Measurements from ENCODE around the gene NCR3LG1.

- no peak for TF ChIP-seq USF1 (IDR thresholded peaks at IDR 0.05; ENCODE audit: borderline replicate concordance, low read depth)
- TF ChIP-seq SIN3A (IDR thresholded peaks at IDR 0.05; ENCODE audit: borderline replicate concordance, low read depth, low read length), result no peak
- no peak for TF ChIP-seq MAX (IDR thresholded peaks at IDR 0.05; ENCODE audit: low read depth)
- no peak for TF ChIP-seq TAF1 (IDR thresholded peaks at IDR 0.05; ENCODE audit: borderline replicate concordance, low read depth, low read length)
- no peak for TF ChIP-seq POLR2AphosphoS5 (IDR thresholded peaks at IDR 0.05; ENCODE audit: low read depth, low read length)
- no peak for TF ChIP-seq CTCF (IDR thresholded peaks at IDR 0.05)
- no peak for TF ChIP-seq RAD21 (IDR thresholded peaks at IDR 0.05; ENCODE audit: low read length)
- no peak for TF ChIP-seq JUND (IDR thresholded peaks at IDR 0.05)
- no peak for TF ChIP-seq YY1 (IDR thresholded peaks at IDR 0.05; ENCODE audit: low read depth)
Measured at GRCh38 chr11:17423533-17424310, 72.1 kb downstream of the NCR3LG1 start.
